ENCODE results near the gene NCAM2. TPM values are rescaled to one million over a fixed set of nuclear protein-coding genes. Genes with fewer than 3 reads are reported as not detected.

The NCAM2 gene
- total and polyA plus RNA-seq, 8 donors, result 0.06 to 11.0 (median 0.58) TPM; not detected in 1

DNA sequence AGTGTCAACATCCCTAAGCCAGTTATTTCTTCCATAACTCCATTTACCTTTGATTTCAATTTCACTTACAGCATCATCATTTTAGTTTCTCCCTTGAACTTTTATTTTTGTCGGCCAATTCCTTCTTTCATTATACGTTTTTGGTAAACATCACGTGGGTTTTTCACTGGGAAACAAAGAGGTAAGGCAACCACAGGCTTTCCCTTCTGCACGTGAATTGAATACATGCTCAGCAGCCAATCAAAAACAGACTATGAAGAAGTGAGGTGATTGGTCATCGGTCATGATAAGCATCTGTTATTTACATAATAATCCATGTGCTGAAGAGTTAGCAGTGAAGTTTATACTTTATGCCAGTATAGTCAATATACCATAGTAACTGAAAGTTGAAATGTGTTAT lies 98.7 kb downstream of the NCAM2 start:
- Histone ChIP-seq H3K4me1 (no peaks in the 10 kb centered on the region), H3K9me3 (no peaks in the 10 kb centered on the region), H3K27ac (no peak overlapping the region), H3K27me3 (no peaks in the 10 kb centered on the region), H3K36me3 (no peaks in the 10 kb centered on the region), H3K4me3 (no peak overlapping the region)
- intact Hi-C loops (cut with DNase I; ENCODE audit: low total_unique reads), result no loop called here
- DNase-seq, result no peak
- TF ChIP-seq EP300 (IDR thresholded peaks at IDR 0.05) (no peak), POLR2A (IDR thresholded peaks at IDR 0.05) (no peak), POLR2AphosphoS5 (IDR thresholded peaks at IDR 0.05) (no peak)
- TF ChIP-seq, protein P1, sequence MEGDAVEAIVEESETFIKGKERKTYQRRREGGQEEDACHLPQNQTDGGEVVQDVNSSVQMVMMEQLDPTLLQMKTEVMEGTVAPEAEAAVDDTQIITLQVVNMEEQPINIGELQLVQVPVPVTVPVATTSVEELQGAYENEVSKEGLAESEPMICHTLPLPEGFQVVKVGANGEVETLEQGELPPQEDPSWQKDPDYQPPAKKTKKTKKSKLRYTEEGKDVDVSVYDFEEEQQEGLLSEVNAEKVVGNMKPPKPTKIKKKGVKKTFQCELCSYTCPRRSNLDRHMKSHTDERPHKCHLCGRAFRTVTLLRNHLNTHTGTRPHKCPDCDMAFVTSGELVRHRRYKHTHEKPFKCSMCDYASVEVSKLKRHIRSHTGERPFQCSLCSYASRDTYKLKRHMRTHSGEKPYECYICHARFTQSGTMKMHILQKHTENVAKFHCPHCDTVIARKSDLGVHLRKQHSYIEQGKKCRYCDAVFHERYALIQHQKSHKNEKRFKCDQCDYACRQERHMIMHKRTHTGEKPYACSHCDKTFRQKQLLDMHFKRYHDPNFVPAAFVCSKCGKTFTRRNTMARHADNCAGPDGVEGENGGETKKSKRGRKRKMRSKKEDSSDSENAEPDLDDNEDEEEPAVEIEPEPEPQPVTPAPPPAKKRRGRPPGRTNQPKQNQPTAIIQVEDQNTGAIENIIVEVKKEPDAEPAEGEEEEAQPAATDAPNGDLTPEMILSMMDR (IDR thresholded peaks at IDR 0.05), result no peak
- WGBS, 5 donors, result 50 to 64% (median 53%) methylated on average over 5 of the region's 5 CpGs

DNA sequence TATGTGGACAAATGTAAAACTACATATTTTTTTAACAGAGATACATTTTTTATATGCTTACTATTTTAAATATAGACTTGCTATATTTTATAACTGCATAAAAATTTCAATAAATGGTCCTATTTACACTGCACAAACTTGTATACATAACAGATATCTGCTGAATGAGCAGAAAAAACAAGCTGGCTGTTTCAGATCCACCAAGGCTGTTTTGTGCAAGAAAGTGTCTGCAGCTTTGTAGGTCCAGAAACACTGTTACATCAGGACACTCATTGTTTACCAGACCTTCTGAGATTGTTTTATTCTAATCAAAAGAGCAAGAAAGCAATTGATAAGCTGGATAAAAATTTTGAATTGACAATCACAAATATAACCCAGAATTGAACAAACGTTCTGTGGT lies 99.3 kb downstream of the NCAM2 start:
- no peak overlapping the region for H3K4me3 ChIP-seq

DNA sequence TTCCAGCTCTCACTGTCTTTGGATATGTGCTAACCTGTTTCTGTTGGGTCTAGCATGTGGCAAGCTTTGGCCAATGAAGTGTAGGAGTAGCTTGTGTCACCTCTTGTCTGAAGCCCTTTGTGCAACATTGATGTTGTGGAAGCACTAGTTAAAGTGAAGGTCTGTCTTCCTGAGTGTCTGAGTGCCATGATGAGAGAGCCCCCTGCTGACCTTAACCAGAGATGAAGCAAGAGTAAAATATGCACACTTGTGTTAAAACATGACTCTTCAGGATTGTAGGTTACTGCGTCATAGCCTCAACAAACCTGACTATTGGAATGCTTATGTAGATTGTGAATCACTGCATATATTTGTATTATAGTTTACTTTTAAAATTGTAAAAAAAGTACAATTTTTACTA lies 103.7 kb downstream of the NCAM2 start:
- no peak for TF ChIP-seq POLR2AphosphoS5 (IDR thresholded peaks at IDR 0.05)
- TF ChIP-seq EP300 (IDR thresholded peaks at IDR 0.05), result no peak
- TF ChIP-seq, protein P1 (IDR thresholded peaks at IDR 0.05), result no peak
- no peak for TF ChIP-seq POLR2A (IDR thresholded peaks at IDR 0.05)
- 71 to 94% (median 76%) methylated on average over 1 of the region's 1 CpG for WGBS, 5 donors
- no peaks in the 10 kb centered on the region for H3K4me1 ChIP-seq
- H3K4me3 ChIP-seq, result no peak overlapping the region
- H3K27ac ChIP-seq, result no peak overlapping the region
- H3K9me3 ChIP-seq, result no peaks in the 10 kb centered on the region
- H3K36me3 ChIP-seq, result no peaks in the 10 kb centered on the region
- no peaks in the 10 kb centered on the region for H3K27me3 ChIP-seq
- intact Hi-C loops (cut with DNase I; ENCODE audit: low total_unique reads), result no loop called here
- peak in 1 of 2 donors; percentile 37 for DNase-seq

More for the DNA sequence above, 99.3 kb downstream of the NCAM2 start:
- intact Hi-C loops (cut with DNase I; ENCODE audit: low total_unique reads), result no loop called here
- Histone ChIP-seq H3K36me3 (no peaks in the 10 kb centered on the region), H3K9me3 (no peaks in the 10 kb centered on the region), H3K27me3 (no peaks in the 10 kb centered on the region), H3K4me1 (no peaks in the 10 kb centered on the region), H3K27ac (no peak overlapping the region)
- WGBS, 5 donors, result 32 to 56% (median 44%) methylated on average over 1 of the region's 1 CpG
- TF ChIP-seq POLR2AphosphoS5 (IDR thresholded peaks at IDR 0.05) (no peak), EP300 (IDR thresholded peaks at IDR 0.05) (no peak), POLR2A (IDR thresholded peaks at IDR 0.05) (no peak)
- TF ChIP-seq, protein P1 (IDR thresholded peaks at IDR 0.05), result no peak
- DNase-seq, result no peak

DNA sequence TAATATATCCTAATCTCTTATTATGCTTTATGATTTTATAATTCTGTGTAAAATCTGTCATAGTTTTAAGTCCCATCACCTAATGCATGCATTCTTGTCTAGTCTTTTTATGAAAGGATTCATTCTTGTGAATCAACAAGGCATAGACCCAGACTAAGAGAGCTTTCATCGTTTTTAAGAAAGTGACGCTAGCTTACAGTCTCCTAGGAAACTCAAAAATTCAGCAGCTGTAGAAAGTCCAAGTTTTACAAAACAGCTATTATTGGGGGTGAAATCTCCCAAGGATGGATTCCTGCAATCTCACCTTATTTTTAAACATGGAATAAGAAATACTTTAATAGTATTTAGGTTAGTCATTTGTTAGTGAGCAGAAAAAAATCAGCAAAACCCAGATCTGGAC lies 104.7 kb downstream of the NCAM2 start:
- DNase-seq, result no peak
- Histone ChIP-seq H3K27me3 (no peaks in the 10 kb centered on the region), H3K4me1 (no peaks in the 10 kb centered on the region), H3K27ac (no peak overlapping the region), H3K4me3 (no peak overlapping the region), H3K36me3 (no peaks in the 10 kb centered on the region), H3K9me3 (no peaks in the 10 kb centered on the region)
- 50 to 65% (median 56%) methylated on average over 2 of the region's 2 CpGs for WGBS, 5 donors
- intact Hi-C loops (cut with DNase I; ENCODE audit: low total_unique reads), result no loop called here
- no peak for TF ChIP-seq POLR2A (IDR thresholded peaks at IDR 0.05)

DNA sequence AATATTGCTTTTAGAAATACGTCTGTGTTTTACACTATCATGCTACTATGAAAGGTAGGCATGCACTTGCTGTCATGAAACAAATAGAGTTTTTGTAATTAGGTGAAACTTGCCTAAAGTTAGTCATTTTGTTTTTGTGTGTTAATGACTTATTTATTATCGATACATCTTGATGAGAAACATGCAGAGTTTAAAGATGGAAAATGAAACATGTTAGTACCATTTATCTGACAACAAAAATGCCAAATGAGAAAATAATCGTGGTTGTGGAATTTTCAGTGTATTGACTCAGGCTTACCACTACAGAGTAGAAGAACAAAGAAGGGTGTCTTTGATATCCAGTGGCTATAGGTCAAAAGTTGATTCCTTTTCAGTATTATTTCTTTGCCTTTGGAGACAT lies 105.5 kb downstream of the NCAM2 start:
- WGBS, 5 donors, result 48 to 60% (median 55%) methylated on average over 3 of the region's 3 CpGs
- no peaks in the 10 kb centered on the region for H3K36me3 ChIP-seq
- DNase-seq, result no peak
- no peaks in the 10 kb centered on the region for H3K27me3 ChIP-seq
- H3K9me3 ChIP-seq, result no peaks in the 10 kb centered on the region
- no peak overlapping the region for H3K27ac ChIP-seq
- intact Hi-C loops (cut with DNase I; ENCODE audit: low total_unique reads), result no loop called here
- no peaks in the 10 kb centered on the region for H3K4me1 ChIP-seq
- H3K4me3 ChIP-seq, result no peak overlapping the region
- TF ChIP-seq EP300 (IDR thresholded peaks at IDR 0.05), result no peak
- TF ChIP-seq, protein P1 (IDR thresholded peaks at IDR 0.05), result no peak
- no peak for TF ChIP-seq POLR2A (IDR thresholded peaks at IDR 0.05)
